ENCODE data around the gene LRRK2. TPM values are rescaled to one million over a fixed set of nuclear protein-coding genes. Genes with fewer than 3 reads are reported as not detected.

LRRK2 gene
- total RNA-seq, 2 donors from 2014 or later = 1.2 to 1.9 TPM

- Mint-ChIP-seq H3K4me1 (peaks cover 17% of the 10 kb centered on the region), H3K4me3 (no peak overlapping the region), H3K9me3 (no peaks in the 10 kb centered on the region), H3K27ac (no peak overlapping the region), H3K36me3 (ENCODE audit: low read depth) (no peaks in the 10 kb centered on the region), H3K27me3 (ENCODE audit: insufficient read depth) (peaks cover 38% of the 10 kb centered on the region)
- 87 to 100% methylated on average over 3 to 4 of the region's 4 CpGs for WGBS, 2 experiments (ENCODE audit: insufficient coverage in 1 of 2, insufficient read length in 1 of 2)
- no peak overlapping the region for H3K27ac ChIP-seq (ENCODE audit: low read depth, low read length)
- TF ChIP-seq CTCF (conservative IDR thresholded peaks at IDR 0.05) = no peak
- H3K4me1 ChIP-seq (ENCODE audit: control insufficient read depth, insufficient read depth, low read length) = no peaks in the 10 kb centered on the region
- H3K4me3 ChIP-seq (ENCODE audit: low read length) = no peak overlapping the region
- DNase-seq = no peak
- H3K9ac ChIP-seq (ENCODE audit: extremely low read depth, low read length, poor library complexity, severe bottlenecking) = no peak overlapping the region
- H3K27me3 ChIP-seq (ENCODE audit: control insufficient read depth, insufficient read depth, low read length, poor library complexity, severe bottlenecking) = peaks cover 32% of the 10 kb centered on the region
- H3K36me3 ChIP-seq (ENCODE audit: control insufficient read depth, insufficient read depth, low read length) = no peaks in the 10 kb centered on the region
- no peaks in the 10 kb centered on the region for H3K9me3 ChIP-seq (ENCODE audit: control insufficient read depth, low read length)
These were observed 1.9 kb downstream of the LRRK2 start for GRCh38 chr12:40226705-40227104.

- H3K4me1 ChIP-seq (ENCODE audit: control insufficient read depth, insufficient read depth, low read length) = no peaks in the 10 kb centered on the region
- no peak for TF ChIP-seq CTCF (conservative IDR thresholded peaks at IDR 0.05)
- WGBS, 2 experiments (ENCODE audit: insufficient coverage in 1 of 2, insufficient read length in 1 of 2) = 64% methylated on average over 1 of the region's 1 CpG; no CpG with 5 or more reads in 1 of the 2 experiments
- no peak overlapping the region for H3K27ac ChIP-seq (ENCODE audit: low read depth, low read length)
- no peak overlapping the region for H3K4me3 Mint-ChIP-seq
- H3K9ac ChIP-seq (ENCODE audit: extremely low read depth, low read length, poor library complexity, severe bottlenecking) = no peak overlapping the region
- H3K27me3 ChIP-seq (ENCODE audit: control insufficient read depth, insufficient read depth, low read length, poor library complexity, severe bottlenecking) = peaks cover 32% of the 10 kb centered on the region
- H3K9me3 ChIP-seq (ENCODE audit: control insufficient read depth, low read length) = no peaks in the 10 kb centered on the region
- no peak for DNase-seq
- no peaks in the 10 kb centered on the region for H3K36me3 Mint-ChIP-seq (ENCODE audit: low read depth)
- peaks cover 38% of the 10 kb centered on the region for H3K27me3 Mint-ChIP-seq (ENCODE audit: insufficient read depth)
- no peak overlapping the region for H3K27ac Mint-ChIP-seq
- H3K4me3 ChIP-seq (ENCODE audit: low read length) = no peak overlapping the region
- H3K36me3 ChIP-seq (ENCODE audit: control insufficient read depth, insufficient read depth, low read length) = no peaks in the 10 kb centered on the region
- peaks cover 17% of the 10 kb centered on the region for H3K4me1 Mint-ChIP-seq
- H3K9me3 Mint-ChIP-seq = no peaks in the 10 kb centered on the region
These were observed 2.6 kb downstream of the LRRK2 start for GRCh38 chr12:40227447-40227846.

- H3K36me3 ChIP-seq (ENCODE audit: control insufficient read depth, insufficient read depth, low read length) = no peaks in the 10 kb centered on the region
- no peak for DNase-seq
- Mint-ChIP-seq H3K4me1 (peaks cover 17% of the 10 kb centered on the region), H3K36me3 (ENCODE audit: low read depth) (no peaks in the 10 kb centered on the region), H3K27ac (no peak overlapping the region), H3K4me3 (no peak overlapping the region), H3K9me3 (no peaks in the 10 kb centered on the region), H3K27me3 (ENCODE audit: insufficient read depth) (peaks cover 26% of the 10 kb centered on the region)
- H3K4me3 ChIP-seq (ENCODE audit: low read length) = no peak overlapping the region
- peaks cover 21% of the 10 kb centered on the region for H3K27me3 ChIP-seq (ENCODE audit: control insufficient read depth, insufficient read depth, low read length, poor library complexity, severe bottlenecking)
- TF ChIP-seq CTCF (conservative IDR thresholded peaks at IDR 0.05) = no peak
- no peak overlapping the region for H3K27ac ChIP-seq (ENCODE audit: low read depth, low read length)
- H3K4me1 ChIP-seq (ENCODE audit: control insufficient read depth, insufficient read depth, low read length) = no peaks in the 10 kb centered on the region
- no peak overlapping the region for H3K9ac ChIP-seq (ENCODE audit: extremely low read depth, low read length, poor library complexity, severe bottlenecking)
- no peaks in the 10 kb centered on the region for H3K9me3 ChIP-seq (ENCODE audit: control insufficient read depth, low read length)
- WGBS, 2 experiments (ENCODE audit: insufficient coverage in 1 of 2, insufficient read length in 1 of 2) = 86 to 89% methylated on average over 3 of the region's 3 CpGs
These were observed 3.9 kb downstream of the LRRK2 start for GRCh38 chr12:40228727-40229126.

Measured in endodermal cell (in vitro differentiated cells).